Trophoblast cell (in vitro differentiated cells and primary cell): ENCODE measurements around the gene ATCAY.

Experiments
- DNase-seq, 2 donors: peaks; one replicate each; pipeline ENCODE4 v3.0.0-alpha.2; 2016
- H2AFZ ChIP-seq: 2 replicates; pipeline ENCODE4 v1.6.1; 2013; ENCODE audit warnings: low read length, moderate library complexity, mild to moderate bottlenecking; ENCODE audit not compliant: insufficient read depth, poor library complexity
- H2AK5ac ChIP-seq: 2 replicates; pipeline ENCODE4 v1.6.1; 2013; ENCODE audit warnings: mild to moderate bottlenecking, low read length
- H2BK120ac ChIP-seq: 2 replicates; pipeline ENCODE4 v1.6.1; 2013; ENCODE audit warnings: low read length, mild to moderate bottlenecking, moderate library complexity; ENCODE audit not compliant: insufficient read depth, poor library complexity
- H2BK12ac ChIP-seq: 2 replicates; pipeline ENCODE4 v1.6.1; 2013; ENCODE audit warnings: mild to moderate bottlenecking, low read length, moderate library complexity
- H2BK5ac ChIP-seq: 2 replicates; pipeline ENCODE4 v1.6.1; 2013; ENCODE audit warnings: low read length, low read depth, moderate library complexity, mild to moderate bottlenecking; ENCODE audit not compliant: poor library complexity
- H3K14ac ChIP-seq: 2 replicates; pipeline ENCODE4 v1.6.1; 2013; ENCODE audit warnings: mild to moderate bottlenecking, low read length
- H3K18ac ChIP-seq: 2 replicates; pipeline ENCODE4 v1.6.1; 2013; ENCODE audit warnings: mild to moderate bottlenecking, low read length
- H3K23ac ChIP-seq: 2 replicates; pipeline ENCODE4 v1.6.1; 2013; ENCODE audit warnings: low read length
- H3K27ac ChIP-seq: 2 replicates; pipeline ENCODE4 v1.5.1; 2013; ENCODE audit warnings: low read depth, mild to moderate bottlenecking, inconsistent platforms, low read length, moderate library complexity
- H3K27me3 ChIP-seq: 2 replicates; pipeline ENCODE4 v1.6.1; 2013; ENCODE audit warnings: inconsistent platforms, mild to moderate bottlenecking, low read length, moderate library complexity; ENCODE audit not compliant: insufficient read depth
- H3K36me3 ChIP-seq, 2 experiments: 1 replicate in 1 of 2; 2 replicates in 1 of 2; pipeline ENCODE4 v1.6.1; 2013; ENCODE audit warnings: low read length in 2 of 2, mild to moderate bottlenecking in 2 of 2, moderate library complexity in 1 of 2; ENCODE audit not compliant: insufficient read depth in 2 of 2, control insufficient read depth in 1 of 2
- H3K4ac ChIP-seq: 2 replicates; pipeline ENCODE4 v1.6.1; 2013; ENCODE audit warnings: low read depth, mild to moderate bottlenecking, low read length, moderate library complexity
- H3K4me1 ChIP-seq, 2 experiments: 1 replicate in 1 of 2; 2 replicates in 1 of 2; pipeline ENCODE4 v1.6.1; 2013; ENCODE audit warnings: low read length in 2 of 2, mild to moderate bottlenecking in 2 of 2, moderate library complexity in 1 of 2; ENCODE audit not compliant: insufficient read depth in 2 of 2, control insufficient read depth in 1 of 2
- H3K4me2 ChIP-seq: 2 replicates; pipeline ENCODE4 v1.6.1; 2013; ENCODE audit warnings: inconsistent platforms, mild to moderate bottlenecking, low read length, moderate library complexity
- H3K4me3 ChIP-seq: 2 replicates; pipeline ENCODE4 v1.5.1; 2013; ENCODE audit warnings: mild to moderate bottlenecking, low read depth, low read length, inconsistent platforms
- H3K79me1 ChIP-seq: one replicate; pipeline ENCODE4 v1.6.1; 2013; ENCODE audit warnings: low read length
- H3K79me2 ChIP-seq: 2 replicates; pipeline ENCODE4 v1.6.1; 2013; ENCODE audit warnings: low read length, mild to moderate bottlenecking; ENCODE audit not compliant: control insufficient read depth, insufficient read depth, poor library complexity
- H3K9ac ChIP-seq: 2 replicates; pipeline ENCODE4 v1.6.1; 2013; ENCODE audit warnings: mild to moderate bottlenecking, low read length
- H3K9me3 ChIP-seq: 2 replicates; pipeline ENCODE4 v1.6.1; 2013; ENCODE audit warnings: low read depth, mild to moderate bottlenecking, control low read depth, inconsistent platforms, low read length; ENCODE audit not compliant: insufficient read depth
- H4K12ac ChIP-seq: 2 replicates; pipeline ENCODE4 v1.6.1; 2013; ENCODE audit warnings: low read depth, mild to moderate bottlenecking, low read length, moderate library complexity
- H4K8ac ChIP-seq: 2 replicates; pipeline ENCODE4 v1.6.1; 2013; ENCODE audit warnings: low read depth, mild to moderate bottlenecking, low read length, moderate library complexity
- H4K91ac ChIP-seq: one replicate; pipeline ENCODE4 v1.6.1; 2013; ENCODE audit warnings: low read depth, mild to moderate bottlenecking, low read length, moderate library complexity
- WGBS: extraction: QIAGEN DNeasy Blood & Tissue Kit; methylation state at CpG from one replicate; pipeline ENCODE4 v1.1.7; 2013; ENCODE audit warnings: missing lambda C conversion rate; ENCODE audit not compliant: insufficient read length, insufficient coverage; ENCODE audit errors: extremely low coverage; 5-methylcytosine and 5-hydroxymethylcytosine counted together

The ATCAY gene

GRCh38 chr19:3837922-3838321, 42.6 kb upstream of the ATCAY start:
- Histone ChIP-seq H3K23ac (no peak overlapping the region), H2BK120ac (no peak overlapping the region), H2BK12ac (no peak overlapping the region), H4K8ac (no peak overlapping the region), H3K27me3 (no peaks in the 10 kb centered on the region), H3K79me1 (no peaks in the 10 kb centered on the region), H3K4me2 (no peak overlapping the region), H3K4me3 (peak overlapping the region; percentile 35), H3K18ac (no peak overlapping the region), H3K79me2 (no peaks in the 10 kb centered on the region), H2AFZ (no peak overlapping the region), H3K14ac (no peak overlapping the region), H2BK5ac (no peak overlapping the region), H3K9me3 (peaks cover 7% of the 10 kb centered on the region), H3K4ac (no peak overlapping the region), H3K36me3 (no peaks in the 10 kb centered on the region), H3K9ac (no peak overlapping the region), H2AK5ac (no peak overlapping the region), H4K12ac (no peak overlapping the region), H4K91ac (no peak overlapping the region), H3K27ac (no peak overlapping the region), H3K4me1 (no peaks in the 10 kb centered on the region)
- WGBS = no CpG with 5 or more reads among the region's 19 CpGs
- no peak for DNase-seq

DNA sequence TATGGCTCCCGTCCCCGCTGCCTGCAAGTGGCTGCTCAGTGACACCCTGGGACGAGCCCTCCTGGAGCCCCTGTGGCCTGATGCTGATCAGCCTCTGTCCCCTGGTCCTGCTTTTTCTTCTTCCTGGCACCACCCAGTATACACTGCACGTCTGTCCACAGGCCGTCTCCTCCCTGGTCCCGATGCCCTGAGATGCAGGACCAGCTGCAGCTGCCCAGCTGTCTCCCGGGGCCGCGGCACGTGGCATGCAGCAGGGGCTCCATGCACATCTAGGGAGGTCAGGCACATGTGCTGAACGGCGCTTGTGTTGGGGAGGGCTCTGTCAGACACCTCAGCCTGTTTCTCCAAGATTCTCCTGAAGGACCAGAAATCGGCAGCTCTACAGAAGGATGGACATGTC, 41.8 kb upstream of the ATCAY start:
- no peak overlapping the region for H4K8ac ChIP-seq
- no peaks in the 10 kb centered on the region for H3K36me3 ChIP-seq
- H4K12ac ChIP-seq = no peak overlapping the region
- H3K14ac ChIP-seq = no peak overlapping the region
- no peak overlapping the region for H4K91ac ChIP-seq
- no peak overlapping the region for H3K4ac ChIP-seq
- H2AK5ac ChIP-seq = no peak overlapping the region
- H3K18ac ChIP-seq = no peak overlapping the region
- H3K9ac ChIP-seq = no peak overlapping the region
- H2BK12ac ChIP-seq = no peak overlapping the region
- DNase-seq = no peak
- H3K9me3 ChIP-seq = peaks cover 7% of the 10 kb centered on the region
- no peak overlapping the region for H2BK120ac ChIP-seq
- no peaks in the 10 kb centered on the region for H3K27me3 ChIP-seq
- WGBS = no CpG with 5 or more reads among the region's 13 CpGs
- H3K4me1 ChIP-seq = no peaks in the 10 kb centered on the region
- no peak overlapping the region for H3K4me3 ChIP-seq
- H3K27ac ChIP-seq = no peak overlapping the region
- H3K79me1 ChIP-seq = no peaks in the 10 kb centered on the region
- no peak overlapping the region for H2BK5ac ChIP-seq
- no peak overlapping the region for H3K4me2 ChIP-seq
- no peak overlapping the region for H2AFZ ChIP-seq
- H3K79me2 ChIP-seq = no peaks in the 10 kb centered on the region
- no peak overlapping the region for H3K23ac ChIP-seq

DNA sequence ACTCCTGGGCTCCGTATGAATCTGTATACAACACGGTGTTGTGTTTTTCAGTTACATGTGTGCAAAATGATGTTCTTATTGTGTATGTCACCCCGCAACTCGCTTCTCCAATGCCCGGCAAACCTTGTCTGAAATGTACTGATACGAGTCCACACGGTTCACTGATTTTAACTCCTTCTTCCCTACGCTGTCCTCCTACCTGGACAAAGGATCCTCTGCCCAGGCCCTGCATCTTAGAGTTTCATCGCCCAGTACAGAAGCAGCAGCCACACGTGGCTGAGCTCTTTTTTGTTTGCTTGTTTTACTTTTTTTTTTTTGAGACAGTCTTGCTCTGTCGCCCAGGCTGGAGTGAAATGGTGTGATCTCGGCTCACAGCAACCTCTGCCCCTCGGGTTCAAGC, 40.5 kb upstream of the ATCAY start:
- Histone ChIP-seq H2BK12ac (no peak overlapping the region), H3K23ac (no peak overlapping the region), H3K4me1 (no peaks in the 10 kb centered on the region), H3K14ac (no peak overlapping the region), H2AFZ (no peak overlapping the region), H2BK120ac (no peak overlapping the region), H3K4me3 (no peak overlapping the region), H3K9ac (no peak overlapping the region), H3K4ac (no peak overlapping the region), H3K9me3 (peaks cover 7% of the 10 kb centered on the region), H4K12ac (no peak overlapping the region), H3K27ac (no peak overlapping the region), H3K79me2 (no peaks in the 10 kb centered on the region), H3K18ac (no peak overlapping the region), H2BK5ac (no peak overlapping the region), H3K79me1 (no peaks in the 10 kb centered on the region), H4K91ac (no peak overlapping the region), H2AK5ac (no peak overlapping the region), H3K27me3 (no peaks in the 10 kb centered on the region), H3K4me2 (no peak overlapping the region), H3K36me3 (no peaks in the 10 kb centered on the region), H4K8ac (no peak overlapping the region)
- no CpG with 5 or more reads among the region's 13 CpGs for WGBS
- DNase-seq = no peak

- no peak for DNase-seq
- Histone ChIP-seq H2AFZ (no peak overlapping the region), H3K9ac (no peak overlapping the region), H2BK5ac (no peak overlapping the region), H3K4me2 (no peak overlapping the region), H2BK120ac (no peak overlapping the region), H3K79me2 (no peaks in the 10 kb centered on the region), H3K18ac (no peak overlapping the region), H4K12ac (no peak overlapping the region), H3K4ac (no peak overlapping the region), H3K9me3 (peaks cover 7% of the 10 kb centered on the region), H2BK12ac (no peak overlapping the region), H3K23ac (no peak overlapping the region), H2AK5ac (no peak overlapping the region), H3K27ac (no peak overlapping the region), H3K4me3 (no peak overlapping the region), H4K8ac (no peak overlapping the region), H3K79me1 (no peaks in the 10 kb centered on the region), H4K91ac (no peak overlapping the region), H3K4me1 (no peaks in the 10 kb centered on the region), H3K14ac (no peak overlapping the region), H3K27me3 (no peaks in the 10 kb centered on the region), H3K36me3 (no peaks in the 10 kb centered on the region)
- no CpG with 5 or more reads among the region's 10 CpGs for WGBS
Measured at GRCh38 chr19:3840804-3841203, 39.7 kb upstream of the ATCAY start.
